ENCODE measurements around the gene PTPRN2. TPM values are rescaled to one million over a fixed set of nuclear protein-coding genes. Genes with fewer than 3 reads are reported as not detected.
"Not testable (repeated sequence)": the region's sequence is repeated elsewhere in the genome, so short reads cannot be mapped to it uniquely, and the experiment has no call there.

The PTPRN2 gene
- total RNA-seq, 4 donors from 2014 or later: 2.0 to 9.5 (median 2.6) TPM

DNA sequence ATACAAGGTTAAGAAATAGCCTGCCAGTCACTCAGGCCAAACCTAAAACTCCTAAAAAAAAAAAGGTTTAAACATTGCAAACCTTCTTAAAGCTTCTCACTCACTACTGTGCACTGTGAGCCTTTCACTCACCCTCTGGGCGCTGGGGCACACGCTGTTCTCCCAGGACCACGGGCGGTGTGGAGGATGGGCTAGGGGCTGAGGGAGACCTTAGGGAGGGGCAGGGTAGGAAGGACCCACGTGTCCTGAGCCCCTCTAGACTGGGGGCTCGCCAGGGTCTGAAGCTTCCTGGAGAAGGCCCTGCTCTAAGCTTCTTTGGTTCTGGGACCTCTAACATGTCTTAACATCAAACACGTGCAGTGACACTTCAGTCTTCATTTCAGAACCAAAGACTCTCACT lies 681.0 kb downstream of the PTPRN2 start:
- TF ChIP-seq, protein P1, sequence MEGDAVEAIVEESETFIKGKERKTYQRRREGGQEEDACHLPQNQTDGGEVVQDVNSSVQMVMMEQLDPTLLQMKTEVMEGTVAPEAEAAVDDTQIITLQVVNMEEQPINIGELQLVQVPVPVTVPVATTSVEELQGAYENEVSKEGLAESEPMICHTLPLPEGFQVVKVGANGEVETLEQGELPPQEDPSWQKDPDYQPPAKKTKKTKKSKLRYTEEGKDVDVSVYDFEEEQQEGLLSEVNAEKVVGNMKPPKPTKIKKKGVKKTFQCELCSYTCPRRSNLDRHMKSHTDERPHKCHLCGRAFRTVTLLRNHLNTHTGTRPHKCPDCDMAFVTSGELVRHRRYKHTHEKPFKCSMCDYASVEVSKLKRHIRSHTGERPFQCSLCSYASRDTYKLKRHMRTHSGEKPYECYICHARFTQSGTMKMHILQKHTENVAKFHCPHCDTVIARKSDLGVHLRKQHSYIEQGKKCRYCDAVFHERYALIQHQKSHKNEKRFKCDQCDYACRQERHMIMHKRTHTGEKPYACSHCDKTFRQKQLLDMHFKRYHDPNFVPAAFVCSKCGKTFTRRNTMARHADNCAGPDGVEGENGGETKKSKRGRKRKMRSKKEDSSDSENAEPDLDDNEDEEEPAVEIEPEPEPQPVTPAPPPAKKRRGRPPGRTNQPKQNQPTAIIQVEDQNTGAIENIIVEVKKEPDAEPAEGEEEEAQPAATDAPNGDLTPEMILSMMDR (IDR thresholded peaks at IDR 0.05): no peak
- no peak for ATAC-seq (ENCODE audit: low FRiP score)
- no peak for DNase-seq (ENCODE audit: low spot score)

DNA sequence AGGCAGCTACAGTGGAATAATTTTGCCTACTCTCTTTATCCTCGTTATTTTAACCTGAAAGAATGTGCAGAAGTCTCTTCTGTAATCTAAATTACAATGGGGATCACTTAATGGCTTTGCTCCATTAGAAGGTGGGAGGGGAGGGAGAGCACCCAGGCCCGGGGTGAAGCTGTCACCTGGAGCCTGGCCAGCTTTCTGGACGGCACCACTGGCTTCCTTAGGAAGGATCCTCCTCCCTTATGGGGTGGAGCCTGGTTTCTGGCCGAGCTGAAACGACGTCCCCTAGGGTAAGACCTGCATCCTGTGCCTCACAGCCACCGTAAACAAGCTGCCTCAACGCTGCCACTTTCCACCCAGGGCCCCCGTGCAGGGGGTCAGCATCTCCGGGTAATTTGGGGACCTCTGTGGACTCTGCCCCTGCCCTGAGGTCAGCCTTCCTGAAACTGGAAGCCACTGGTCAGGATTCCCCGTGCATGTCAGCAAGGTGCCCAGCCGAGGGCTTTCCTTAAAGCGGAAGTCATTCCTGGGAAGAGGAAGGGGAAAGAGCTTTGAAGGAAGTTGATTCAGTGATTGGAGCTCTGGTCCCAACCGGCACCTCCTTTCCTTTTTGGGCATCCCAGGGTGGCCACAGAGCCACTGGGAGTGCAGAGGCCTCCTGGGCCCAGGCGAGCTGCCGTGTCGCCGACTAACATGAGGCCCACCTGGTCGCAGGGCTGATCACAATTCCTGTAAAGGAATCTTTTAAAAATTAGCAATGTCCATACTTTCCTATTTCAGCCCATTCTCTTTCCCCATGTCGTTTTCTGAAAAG lies 681.8 kb downstream of the PTPRN2 start:
- ATAC-seq (ENCODE audit: low FRiP score) (no peak), DNase-seq (ENCODE audit: low spot score) (no peak)
- TF ChIP-seq, protein P1 (IDR thresholded peaks at IDR 0.05): no peak

DNA sequence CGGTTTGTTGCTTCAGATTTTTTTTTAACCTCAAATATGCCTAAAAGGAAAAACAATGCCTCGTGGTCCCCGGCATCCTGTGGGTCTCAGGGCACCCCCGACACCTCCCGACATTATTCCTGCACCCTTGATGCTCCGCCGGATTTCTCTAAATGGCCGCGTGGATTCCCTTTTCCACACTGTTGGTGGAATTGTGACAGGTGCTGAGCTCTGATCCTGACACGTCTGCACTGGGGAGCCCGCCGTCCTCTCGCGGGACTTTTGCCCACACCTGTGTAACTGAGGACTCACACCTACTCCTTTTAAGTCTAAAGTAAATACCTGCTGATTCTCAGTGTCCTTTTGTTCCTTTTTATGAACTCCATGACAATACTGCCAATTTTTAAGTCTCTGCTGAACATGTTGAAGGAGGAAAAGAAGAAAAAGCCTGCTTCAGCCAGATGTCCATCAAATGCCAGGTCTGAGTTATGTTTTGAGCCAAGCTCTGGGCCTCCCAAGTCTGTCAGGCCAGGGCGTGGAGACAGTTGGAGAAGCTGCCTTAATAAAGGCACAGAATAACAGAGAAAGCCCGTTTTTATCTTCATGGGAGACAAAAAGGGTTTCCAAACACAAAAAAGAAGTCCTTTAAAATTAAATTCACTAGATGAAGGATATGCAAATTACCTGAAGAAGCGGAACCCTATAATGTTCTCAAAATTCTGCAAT lies 682.6 kb downstream of the PTPRN2 start:
- DNase-seq (ENCODE audit: low spot score): no peak
- no peak for ATAC-seq (ENCODE audit: low FRiP score)
- TF ChIP-seq, protein P1 (IDR thresholded peaks at IDR 0.05): no peak

DNA sequence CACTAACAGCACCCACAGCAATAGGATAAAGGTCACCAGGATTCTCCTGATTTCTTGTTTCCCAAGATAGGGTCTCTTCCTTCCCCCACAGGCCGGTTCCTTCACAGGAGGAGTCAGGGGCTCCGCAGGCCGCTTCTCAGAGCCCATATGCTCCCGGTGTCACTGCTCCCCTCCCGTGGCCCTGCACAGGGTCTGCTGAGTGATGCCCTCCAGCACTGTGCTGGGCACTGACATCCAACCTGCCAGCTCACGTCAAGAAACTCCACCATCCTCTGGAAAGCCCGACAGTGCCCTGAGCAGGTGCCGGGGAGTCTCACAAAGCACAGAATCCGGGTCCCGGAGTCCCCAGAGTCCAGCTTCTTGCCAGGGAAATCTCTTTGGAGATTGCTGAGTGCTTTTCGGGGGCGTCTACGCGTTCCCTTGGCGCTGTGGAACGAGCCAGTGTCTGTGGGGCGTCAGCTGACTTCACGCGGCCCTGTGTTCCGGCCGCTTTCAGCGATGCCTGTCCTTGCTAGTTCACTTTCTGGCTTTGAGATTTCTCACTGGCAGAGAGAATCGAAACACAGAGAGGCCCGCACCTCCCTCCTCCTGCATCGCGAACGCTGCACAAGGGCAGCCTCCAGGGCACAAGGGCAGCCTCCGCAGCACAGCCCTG lies 683.3 kb downstream of the PTPRN2 start:
- ATAC-seq (ENCODE audit: low FRiP score) (no peak), DNase-seq (ENCODE audit: low spot score) (no peak)

DNA sequence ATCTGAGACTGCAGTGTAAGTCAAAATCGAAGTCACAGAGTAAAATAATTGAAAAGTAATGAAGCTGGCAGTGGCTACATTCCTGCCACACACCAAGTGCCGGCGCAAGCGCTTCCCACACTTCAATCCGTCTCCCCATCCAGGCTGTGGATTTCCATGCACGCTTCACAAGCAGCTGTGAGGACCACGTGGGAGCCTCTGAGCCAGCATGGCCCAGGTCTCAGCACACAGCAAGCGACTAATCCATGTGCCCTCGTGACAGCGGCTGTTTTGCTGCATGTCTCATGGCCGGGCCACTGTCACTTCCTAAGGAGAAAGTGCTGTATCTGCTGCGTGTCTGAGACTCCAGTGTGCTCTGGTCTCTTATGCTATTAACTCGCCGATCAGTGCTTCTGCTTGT lies 683.9 kb downstream of the PTPRN2 start:
- TF ChIP-seq, protein P1 (IDR thresholded peaks at IDR 0.05): no peak
- no peak for DNase-seq (ENCODE audit: low spot score)
- no peak for ATAC-seq (ENCODE audit: low FRiP score)

More for the DNA sequence above, 683.3 kb downstream of the PTPRN2 start:
- TF ChIP-seq, protein P1 (IDR thresholded peaks at IDR 0.05): no peak

DNA sequence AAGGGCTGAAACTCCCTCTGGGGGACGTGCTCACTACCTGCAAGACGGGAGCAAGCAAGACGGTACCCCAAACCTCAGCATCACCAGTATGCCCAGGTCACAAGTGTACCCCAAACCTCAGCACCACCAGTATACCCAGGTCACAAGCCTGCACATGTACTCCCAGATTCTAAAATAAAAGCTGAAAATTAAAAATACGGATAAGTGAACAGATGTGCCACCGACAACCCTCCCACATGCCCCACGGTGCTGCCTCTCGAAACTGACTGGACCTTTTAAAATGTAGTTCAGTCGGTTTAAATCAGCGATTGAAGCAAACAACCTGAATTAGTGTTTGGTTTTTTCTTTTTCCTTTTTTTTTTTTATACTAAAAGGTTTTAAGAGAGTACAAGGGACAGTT lies 684.3 kb downstream of the PTPRN2 start:
- ATAC-seq (ENCODE audit: low FRiP score) (no peak), DNase-seq (ENCODE audit: low spot score) (no peak)
- TF ChIP-seq, protein P1 (IDR thresholded peaks at IDR 0.05): no peak

DNA sequence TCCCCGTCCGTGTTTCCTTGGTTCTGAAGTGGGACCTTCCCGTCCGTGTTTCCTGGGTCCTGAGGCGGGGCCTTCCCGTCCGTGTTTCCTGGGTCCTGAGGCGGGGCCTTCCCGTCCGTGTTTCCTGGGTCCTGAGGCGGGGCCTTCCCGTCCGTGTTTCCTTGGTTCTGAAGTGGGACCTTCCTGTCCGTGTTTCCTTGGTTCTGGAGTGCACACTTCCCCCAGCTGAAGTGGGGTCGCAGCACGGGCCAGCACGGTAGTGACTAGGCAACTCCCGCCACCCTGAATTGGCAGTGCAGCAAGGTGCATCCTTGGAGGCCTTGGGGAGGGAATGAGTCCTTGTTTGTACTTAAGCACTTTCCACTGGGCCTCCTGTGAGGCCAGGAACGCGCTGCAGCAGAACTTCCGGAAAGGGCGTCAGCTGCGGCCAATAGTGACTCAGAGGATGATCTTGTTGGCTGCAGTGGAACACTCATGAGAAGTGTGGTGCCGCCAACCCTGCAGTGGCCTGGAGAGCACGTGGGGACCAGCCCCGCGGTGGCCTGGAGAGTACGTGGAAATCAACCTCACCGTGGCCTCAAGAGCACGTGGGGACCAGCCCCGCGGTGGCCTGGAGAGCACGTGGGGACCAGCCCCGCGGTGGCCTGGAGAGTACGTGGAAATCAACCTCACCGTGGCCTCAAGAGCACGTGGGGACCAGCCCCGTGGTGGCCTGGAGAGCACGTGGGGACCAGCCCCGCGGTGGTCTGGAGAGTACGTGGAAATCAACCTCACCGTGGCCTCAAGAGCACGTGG lies 685.6 kb downstream of the PTPRN2 start:
- DNase-seq (ENCODE audit: low spot score); ATAC-seq (ENCODE audit: low FRiP score): not testable (repeated sequence)

Data from omental fat pad (tissue), 4 donors.